ENCODE data around the gene TBC1D22A. TPM values are rescaled to one million over a fixed set of nuclear protein-coding genes. Genes with fewer than 3 reads are reported as not detected.
A peak's percentile ranks its signal among the peaks of the same experiment; 100 is the strongest.

Gene TBC1D22A
- polyA plus RNA-seq, 4 donors, result 17.7 to 26.4 (median 21.0) TPM

DNA sequence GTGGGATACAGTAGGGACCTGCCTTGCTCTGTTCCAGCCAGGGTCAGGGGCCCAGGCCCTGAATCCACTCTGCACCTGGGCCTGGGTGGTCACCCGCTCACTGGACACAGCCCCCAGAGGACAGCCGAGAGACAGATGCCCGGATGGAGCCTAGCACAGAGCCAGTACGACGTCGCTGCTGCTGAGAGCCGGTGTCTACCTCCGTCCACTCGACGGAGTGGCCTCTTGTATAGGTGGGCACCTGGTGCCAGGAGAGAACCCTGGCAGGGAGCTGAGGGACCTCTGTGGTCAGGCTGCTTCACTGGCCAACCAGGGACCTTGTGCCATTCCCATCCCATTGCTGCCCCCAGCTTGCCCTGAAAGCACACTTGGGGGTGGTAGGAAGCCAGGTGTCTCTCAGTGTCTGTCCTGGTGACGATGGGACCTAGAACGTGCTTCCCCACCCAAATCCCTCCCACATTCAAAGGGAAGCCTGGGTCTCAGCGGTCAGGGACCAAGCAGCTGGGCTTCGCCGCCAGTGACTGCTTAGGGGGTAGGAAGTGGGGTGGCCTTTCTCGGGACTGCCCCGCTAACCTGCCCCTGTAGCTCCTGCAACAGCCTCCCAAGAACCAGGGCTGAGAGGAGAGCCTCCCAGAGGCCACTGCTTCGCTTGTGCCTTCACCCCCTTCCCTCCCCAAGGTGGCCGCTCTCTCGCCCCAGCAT, 14.1 kb upstream of the TBC1D22A start:
- WGBS, 3 donors, result 90 to 94% (median 92%) methylated on average over 17 to 20 of the region's 20 CpGs
- Histone ChIP-seq H3K4me1 (ENCODE audit: control insufficient read depth in 3 of 3, insufficient read depth in 2 of 3, low read depth in 1 of 3, low read length in 2 of 3) (peaks cover 18 to 45% (median 20%) of the 10 kb centered on the region in 3 donors), H3K9me3 (ENCODE audit: control insufficient read depth in 2 of 2, insufficient read depth in 1 of 2, low read depth in 1 of 2, low read length in 1 of 2) (no peaks in the 10 kb centered on the region), H3K27me3 (ENCODE audit: control insufficient read depth in 3 of 3, insufficient read depth in 3 of 3, low read length in 3 of 3) (no peaks in the 10 kb centered on the region), H3K27ac (ENCODE audit: low read depth in 1 of 3, low read length in 2 of 3) (peak overlapping the region in 2 of 3 donors; percentile 30 to 85), H3K4me3 (ENCODE audit: low read depth in 1 of 3, low read length in 3 of 3) (no peak overlapping the region), H3K36me3 (ENCODE audit: control insufficient read depth in 3 of 3, insufficient read depth in 2 of 3, low read depth in 1 of 3, low read length in 3 of 3) (no peaks in the 10 kb centered on the region)
- FAIRE-seq, result no peak
- DNase-seq, result no peak

GRCh38 chr22:46748908-46749675, 13.4 kb upstream of the TBC1D22A start:
- WGBS, 3 donors, result 39 to 71% (median 54%) methylated on average over 15 of the region's 15 CpGs
- Histone ChIP-seq H3K27me3 (ENCODE audit: control insufficient read depth in 3 of 3, insufficient read depth in 3 of 3, low read length in 3 of 3) (no peaks in the 10 kb centered on the region), H3K4me3 (ENCODE audit: low read depth in 1 of 3, low read length in 3 of 3) (no peak overlapping the region), H3K36me3 (ENCODE audit: control insufficient read depth in 3 of 3, insufficient read depth in 2 of 3, low read depth in 1 of 3, low read length in 3 of 3) (no peaks in the 10 kb centered on the region), H3K4me1 (ENCODE audit: control insufficient read depth in 3 of 3, insufficient read depth in 2 of 3, low read depth in 1 of 3, low read length in 2 of 3) (peaks cover 18 to 50% (median 23%) of the 10 kb centered on the region in 3 donors), H3K27ac (ENCODE audit: low read depth in 1 of 3, low read length in 2 of 3) (peak overlapping the region; percentile 30 to 85 (median 57)), H3K9me3 (ENCODE audit: control insufficient read depth in 2 of 2, insufficient read depth in 1 of 2, low read depth in 1 of 2, low read length in 1 of 2) (no peaks in the 10 kb centered on the region)
- no peak for FAIRE-seq
- DNase-seq, result no peak

- no peaks in the 10 kb centered on the region for H3K9me3 ChIP-seq (ENCODE audit: control insufficient read depth in 2 of 2, insufficient read depth in 1 of 2, low read depth in 1 of 2, low read length in 1 of 2)
- H3K4me3 ChIP-seq (ENCODE audit: low read depth in 1 of 3, low read length in 3 of 3), result no peak overlapping the region
- H3K27me3 ChIP-seq (ENCODE audit: control insufficient read depth in 3 of 3, insufficient read depth in 3 of 3, low read length in 3 of 3), result no peaks in the 10 kb centered on the region
- FAIRE-seq (no peak), DNase-seq (no peak)
- 47 to 63% (median 51%) methylated on average over 14 of the region's 14 CpGs for WGBS, 3 donors
- H3K27ac ChIP-seq (ENCODE audit: low read depth in 1 of 3, low read length in 2 of 3), result peak overlapping the region in 2 of 3 donors; percentile 57 to 85
- H3K4me1 ChIP-seq (ENCODE audit: control insufficient read depth in 3 of 3, insufficient read depth in 2 of 3, low read depth in 1 of 3, low read length in 2 of 3), result peaks cover 20 to 45% (median 23%) of the 10 kb centered on the region in 3 donors
- H3K36me3 ChIP-seq (ENCODE audit: control insufficient read depth in 3 of 3, insufficient read depth in 2 of 3, low read depth in 1 of 3, low read length in 3 of 3), result no peaks in the 10 kb centered on the region
Measured at GRCh38 chr22:46749682-46750529, 12.5 kb upstream of the TBC1D22A start.

GRCh38 chr22:46750530-46750800, 12.0 kb upstream of the TBC1D22A start:
- Histone ChIP-seq H3K9me3 (ENCODE audit: control insufficient read depth in 2 of 2, insufficient read depth in 1 of 2, low read depth in 1 of 2, low read length in 1 of 2) (no peaks in the 10 kb centered on the region), H3K4me3 (ENCODE audit: low read depth in 1 of 3, low read length in 3 of 3) (no peak overlapping the region), H3K27me3 (ENCODE audit: control insufficient read depth in 3 of 3, insufficient read depth in 3 of 3, low read length in 3 of 3) (no peaks in the 10 kb centered on the region), H3K4me1 (ENCODE audit: control insufficient read depth in 3 of 3, insufficient read depth in 2 of 3, low read depth in 1 of 3, low read length in 2 of 3) (peaks cover 21 to 45% (median 23%) of the 10 kb centered on the region in 3 donors), H3K36me3 (ENCODE audit: control insufficient read depth in 3 of 3, insufficient read depth in 2 of 3, low read depth in 1 of 3, low read length in 3 of 3) (no peaks in the 10 kb centered on the region), H3K27ac (ENCODE audit: low read depth in 1 of 3, low read length in 2 of 3) (peak overlapping the region; percentile 36 to 85 (median 57))
- 42 to 72% (median 63%) methylated on average over 3 to 5 of the region's 5 CpGs for WGBS, 3 donors
- DNase-seq (no peak), FAIRE-seq (no peak)

- Histone ChIP-seq H3K27ac (ENCODE audit: low read depth in 1 of 3, low read length in 2 of 3) (peak overlapping the region; percentile 52 to 85 (median 57)), H3K4me3 (ENCODE audit: low read depth in 1 of 3, low read length in 3 of 3) (no peak overlapping the region), H3K36me3 (ENCODE audit: control insufficient read depth in 3 of 3, insufficient read depth in 2 of 3, low read depth in 1 of 3, low read length in 3 of 3) (no peaks in the 10 kb centered on the region), H3K4me1 (ENCODE audit: control insufficient read depth in 3 of 3, insufficient read depth in 2 of 3, low read depth in 1 of 3, low read length in 2 of 3) (peaks cover 21 to 45% (median 23%) of the 10 kb centered on the region in 3 donors), H3K9me3 (ENCODE audit: control insufficient read depth in 2 of 2, insufficient read depth in 1 of 2, low read depth in 1 of 2, low read length in 1 of 2) (peaks cover 0 to 5% of the 10 kb centered on the region in 2 donors), H3K27me3 (ENCODE audit: control insufficient read depth in 3 of 3, insufficient read depth in 3 of 3, low read length in 3 of 3) (no peaks in the 10 kb centered on the region)
- WGBS, 3 donors, result 9 to 46% (median 36%) methylated on average over 11 to 12 of the region's 12 CpGs
- DNase-seq (peak; percentile 66 to 79), FAIRE-seq (no peak)
Measured at GRCh38 chr22:46750863-46751443, 11.5 kb upstream of the TBC1D22A start.

GRCh38 chr22:46752286-46752987, 10.0 kb upstream of the TBC1D22A start:
- Histone ChIP-seq H3K27ac (ENCODE audit: low read depth in 1 of 3, low read length in 2 of 3) (no peak overlapping the region), H3K4me1 (ENCODE audit: control insufficient read depth in 3 of 3, insufficient read depth in 2 of 3, low read depth in 1 of 3, low read length in 2 of 3) (peaks cover 21 to 45% (median 23%) of the 10 kb centered on the region in 3 donors)

DNA sequence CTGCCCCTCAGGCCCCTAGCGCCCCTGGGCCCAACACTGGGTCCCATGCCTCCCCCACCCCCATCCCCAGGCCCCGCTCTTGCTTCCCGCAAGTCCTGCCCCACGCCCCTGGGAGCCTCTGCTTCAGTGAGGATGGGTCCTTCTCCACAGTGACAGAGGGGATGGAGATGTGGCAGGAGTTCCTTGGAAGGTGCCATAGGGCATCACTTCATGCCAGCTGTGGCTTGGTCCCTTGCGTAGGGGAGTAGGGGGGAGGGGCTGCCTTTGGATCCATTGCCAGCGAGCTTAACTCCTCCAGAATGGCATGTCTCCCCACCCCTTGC, 9.5 kb upstream of the TBC1D22A start:
- peaks cover 21 to 47% (median 23%) of the 10 kb centered on the region in 3 donors for H3K4me1 ChIP-seq (ENCODE audit: control insufficient read depth in 3 of 3, insufficient read depth in 2 of 3, low read depth in 1 of 3, low read length in 2 of 3)
- FAIRE-seq, result no peak
- DNase-seq, result no peak
- peaks cover 0 to 12% of the 10 kb centered on the region in 2 donors for H3K9me3 ChIP-seq (ENCODE audit: control insufficient read depth in 2 of 2, insufficient read depth in 1 of 2, low read depth in 1 of 2, low read length in 1 of 2)
- H3K27me3 ChIP-seq (ENCODE audit: control insufficient read depth in 3 of 3, insufficient read depth in 3 of 3, low read length in 3 of 3), result no peaks in the 10 kb centered on the region
- peak overlapping the region in 2 of 3 donors; percentile 97 to 99 for H3K27ac ChIP-seq (ENCODE audit: low read depth in 1 of 3, low read length in 2 of 3)
- no peaks in the 10 kb centered on the region for H3K36me3 ChIP-seq (ENCODE audit: control insufficient read depth in 3 of 3, insufficient read depth in 2 of 3, low read depth in 1 of 3, low read length in 3 of 3)
- no peak overlapping the region for H3K4me3 ChIP-seq (ENCODE audit: low read depth in 1 of 3, low read length in 3 of 3)
- WGBS, 3 donors, result 94 to 96% (median 95%) methylated on average over 6 of the region's 6 CpGs

More at GRCh38 chr22:46752286-46752987, 10.0 kb upstream of the TBC1D22A start:
- no peaks in the 10 kb centered on the region for H3K27me3 ChIP-seq (ENCODE audit: control insufficient read depth in 3 of 3, insufficient read depth in 3 of 3, low read length in 3 of 3)
- H3K9me3 ChIP-seq (ENCODE audit: control insufficient read depth in 2 of 2, insufficient read depth in 1 of 2, low read depth in 1 of 2, low read length in 1 of 2), result peaks cover 0 to 12% of the 10 kb centered on the region in 2 donors
- DNase-seq (no peak), FAIRE-seq (no peak)
- no peaks in the 10 kb centered on the region for H3K36me3 ChIP-seq (ENCODE audit: control insufficient read depth in 3 of 3, insufficient read depth in 2 of 3, low read depth in 1 of 3, low read length in 3 of 3)
- H3K4me3 ChIP-seq (ENCODE audit: low read depth in 1 of 3, low read length in 3 of 3), result no peak overlapping the region
- 85 to 86% (median 86%) methylated on average over 11 of the region's 11 CpGs for WGBS, 3 donors
